Kidney (tissue), 22 donors: ENCODE measurements around the gene PNLIPRP3. TPM values are rescaled to one million over a fixed set of nuclear protein-coding genes. Genes with fewer than 3 reads are reported as not detected.

Experiments
- DNase-seq, 5 donors: peaks; one replicate each; pipeline ENCODE4 v3.0.0-alpha.2; 2013 to 2020
- FAIRE-seq: peaks from 2 replicates; lab custom pipeline; 2012; peaks lifted over from hg19 to GRCh38; lab: Jason Lieb, UNC
- H3K27ac ChIP-seq, 2 donors: one replicate each; pipeline ENCODE4 v1.7.0; 2013; ENCODE audit warnings: low read depth in 2 of 2, low read length in 2 of 2, inconsistent platforms in 1 of 2
- H3K27me3 ChIP-seq: one replicate; pipeline ENCODE4 v1.7.1; 2013; ENCODE audit warnings: low read length, inconsistent platforms; ENCODE audit not compliant: control insufficient read depth, insufficient read depth
- H3K36me3 ChIP-seq, 3 donors: one replicate each; pipeline versions ENCODE4 v1.7.0 to v1.7.1; 2013; ENCODE audit warnings: low read length in 3 of 3, control low read depth in 1 of 3, inconsistent platforms in 1 of 3; ENCODE audit not compliant: insufficient read depth in 3 of 3, control insufficient read depth in 2 of 3
- H3K4me1 ChIP-seq, 3 donors: one replicate each; pipeline versions ENCODE4 v1.7.0 to v1.7.1; 2013; ENCODE audit warnings: low read length in 3 of 3, inconsistent platforms in 1 of 3, low read depth in 1 of 3; ENCODE audit not compliant: control insufficient read depth in 2 of 3, insufficient read depth in 2 of 3
- H3K4me3 ChIP-seq, 3 donors: one replicate each; pipeline versions ENCODE4 v1.7.0 to v1.8.1; 2013; ENCODE audit warnings: low read length in 3 of 3, control low read depth in 1 of 3, inconsistent platforms in 1 of 3
- H3K9ac ChIP-seq, 3 donors: one replicate each; pipeline versions ENCODE4 v1.7.0 to v1.7.1; 2013; ENCODE audit warnings: low read length in 3 of 3, control low read depth in 1 of 3, inconsistent platforms in 1 of 3
- H3K9me3 ChIP-seq, 3 donors: one replicate each; pipeline versions ENCODE4 v1.7.0 to v1.7.1; 2013; ENCODE audit warnings: low read length in 3 of 3, control low read depth in 1 of 3, inconsistent platforms in 1 of 3; ENCODE audit not compliant: control insufficient read depth in 2 of 3, insufficient read depth in 1 of 3
- CTCF ChIP-seq: IDR thresholded peaks from 3 replicates; pipeline ENCODE4 v1.5.1; 2012; ENCODE audit warnings: mild to moderate bottlenecking, moderate library complexity, borderline replicate concordance; ENCODE audit not compliant: insufficient read depth; ENCODE audit errors: extremely low read depth
- intact Hi-C: fragments of 100-400 bp; cut with DNase I; formaldehyde crosslinking; loops from one replicate; pipeline ENCODE4 v1.11.1; 2022
- long read RNA-seq, 10 donors: library from polyadenylated mRNA in 1 of 10; unstranded in 1 of 10; transcript quantifications; one replicate each; pipeline ENCODE4 v2.0.0 and lab custom pipeline, GENCODE V29; 2021 to 2026
- polyA plus RNA-seq: library from polyadenylated mRNA; stranded (reverse); fragments of 350-450 nt; fragmentation: Illumina TruSeq; extraction: RNeasy Lipid Tissue Mini Kit (QIAGEN cat#74804); gene quantifications from one replicate; pipeline ENCODE4 v1.2.3, GENCODE V29; 2014; ENCODE audit warnings: low read depth, low replicate concordance; ENCODE audit not compliant: insufficient read depth
- total RNA-seq: library from RNA; stranded (reverse); fragmentation: NEBNext Ultra II Directional; extraction: Animal tissue kit (Norgen Biotek cat#: 25700); gene quantifications from one replicate; pipeline ENCODE4 v1.2.1, GENCODE V29; 2021
- donor health status: control.
- donor health status: control.
- donor health status: control.
- donor health status: control.
- donor health status: control.
- donor health status: DM: yes; HTN: yes; CAD: no.
- donor health status: Normal renal cell carcinoma (clear cell type).

Gene PNLIPRP3
- total RNA-seq, result not detected
- not detected for polyA plus RNA-seq
- long read RNA-seq, donor 1, result 0 reads
- long read RNA-seq, donor 2, result 0 reads
- long read RNA-seq, donor 3, result 0 reads
- long read RNA-seq, donor 4, result 0 reads
- long read RNA-seq, donor 5, result 0 reads
- long read RNA-seq, donor 6, result 0 reads
- long read RNA-seq, donor 7, result 0 reads
- long read RNA-seq, donor 8, result 0 reads
- long read RNA-seq, donor 9, result 0 reads
- long read RNA-seq, donor 10, result 0 reads

- H3K9ac ChIP-seq, result no peak within 1 kb of the TSS
- no peaks in the 10 kb centered on the region for H3K4me1 ChIP-seq
- FAIRE-seq (no peak), DNase-seq (no peak)
- TF ChIP-seq CTCF, result no peak
- H3K27ac ChIP-seq, result no peak within 1 kb of the TSS
- no peaks in the 10 kb centered on the region for H3K27me3 ChIP-seq
- intact Hi-C loops, result no loop called here
- no peaks in the 10 kb centered on the region for H3K36me3 ChIP-seq
- H3K4me3 ChIP-seq, result no peak within 1 kb of the TSS
- H3K9me3 ChIP-seq, result no peaks in the 10 kb centered on the region
Measured at GRCh38 chr10:116427671-116428070, at the start of gene PNLIPRP3. PNLIPRP3 (plus strand) TSS chr10:116427847; CDS start chr10:116428013, 166 bp downstream.

GRCh38 chr10:116382290-116382689 lies 45.4 kb upstream of the PNLIPRP3 start:
- H3K4me1 ChIP-seq, result no peaks in the 10 kb centered on the region
- H3K9ac ChIP-seq, result no peak overlapping the region
- intact Hi-C loops, result no loop called here
- FAIRE-seq (no peak), DNase-seq (no peak)
- H3K4me3 ChIP-seq, result no peak overlapping the region
- no peaks in the 10 kb centered on the region for H3K27me3 ChIP-seq
- no peak for TF ChIP-seq CTCF
- no peaks in the 10 kb centered on the region for H3K9me3 ChIP-seq
- H3K36me3 ChIP-seq, result no peaks in the 10 kb centered on the region
- no peak overlapping the region for H3K27ac ChIP-seq

- H3K36me3 ChIP-seq, result no peaks in the 10 kb centered on the region
- no peak for TF ChIP-seq CTCF
- H3K9ac ChIP-seq, result no peak overlapping the region
- H3K4me1 ChIP-seq, result no peaks in the 10 kb centered on the region
- intact Hi-C loops, result no loop called here
- DNase-seq (no peak), FAIRE-seq (no peak)
- H3K4me3 ChIP-seq, result no peak overlapping the region
- H3K27ac ChIP-seq, result no peak overlapping the region
- H3K9me3 ChIP-seq, result no peaks in the 10 kb centered on the region
- H3K27me3 ChIP-seq, result no peaks in the 10 kb centered on the region
Measured at GRCh38 chr10:116385311-116385710, 42.3 kb upstream of the PNLIPRP3 start.
